ENCODE results near the gene NANOS3. TPM values are rescaled to one million over a fixed set of nuclear protein-coding genes. Genes with fewer than 3 reads are reported as not detected.

The NANOS3 gene
- total and polyA plus RNA-seq, 2 of the 13 experiments (the other 11 are each of a cell fraction or from before 2014, with no cell fraction given) = 0.21 TPM; not detected in 1

DNA sequence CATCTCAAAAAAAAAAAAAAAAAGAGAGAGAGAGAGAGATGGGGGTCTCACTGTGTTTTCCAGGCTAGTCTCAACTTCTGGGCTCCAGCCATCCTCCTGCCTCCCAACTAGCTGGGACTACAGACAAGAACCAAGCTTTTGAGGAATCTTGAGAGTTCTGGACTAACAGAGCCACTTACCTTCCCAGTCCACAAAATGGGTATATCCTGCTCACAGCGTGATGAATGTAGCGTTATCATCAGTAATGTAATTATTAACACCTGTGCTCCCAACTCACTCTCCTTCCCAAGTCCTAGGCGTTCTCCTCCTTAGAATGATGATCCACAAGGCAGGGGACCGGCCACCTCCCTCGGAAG lies 4.6 kb upstream of the NANOS3 start (continued):
- TF ChIP-seq ZBTB4 (CRISPR knock-in tag; IDR thresholded peaks at IDR 0.05; ENCODE audit: borderline replicate concordance) = no peak
- TF ChIP-seq AKAP8 (CRISPR knock-in tag; IDR thresholded peaks at IDR 0.05) = no peak

DNA sequence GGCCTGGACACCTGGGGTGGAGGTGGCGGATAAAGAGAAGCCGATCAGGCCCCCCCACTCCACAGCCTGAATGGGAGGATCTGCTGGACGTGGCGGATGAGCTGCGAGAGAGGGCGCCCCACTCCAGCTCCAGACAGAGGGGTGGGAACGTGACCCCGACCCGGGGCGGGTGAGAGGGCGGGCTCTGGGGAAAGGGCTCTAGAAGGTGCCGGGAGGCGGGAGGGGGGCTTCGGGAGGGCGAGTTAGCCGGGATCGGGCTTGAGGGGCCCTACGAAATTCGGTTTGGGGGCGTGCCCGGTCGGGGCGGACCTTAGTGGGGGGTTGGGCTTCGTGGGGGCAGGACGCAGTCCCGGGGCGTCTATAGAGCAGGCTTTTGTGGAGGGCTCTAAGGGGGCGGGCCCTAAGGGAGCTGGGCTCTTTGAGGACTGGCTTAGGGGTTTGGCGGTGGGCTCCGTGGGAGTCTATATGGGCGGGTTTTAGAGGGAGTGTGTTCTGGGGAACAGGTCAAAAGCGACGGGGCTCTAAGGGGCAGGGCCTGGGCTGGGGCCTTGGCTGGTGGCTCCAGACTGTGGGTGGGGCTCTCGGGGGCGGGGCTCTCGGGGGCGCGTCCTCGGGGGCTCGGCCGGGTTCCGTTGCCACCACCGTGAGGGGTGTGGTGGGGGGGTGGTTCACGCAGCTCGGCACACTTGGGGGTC lies 4.1 kb upstream of the NANOS3 start:
- POLR2A ChIA-PET = interaction anchor here (0.6 to 1.2 kb wide), 3 partner anchors 26 to 200 kb away, joined by 3 read pairs; no protein-coding TSS in a partner anchor
- peak; percentile 72 for ATAC-seq
- no peak for DNase-seq (ENCODE audit: low spot score)
- Histone ChIP-seq H3K4me1 (ENCODE audit: insufficient read depth, low read length) (peaks cover 19% of the 10 kb centered on the region), H3K4me2 (ENCODE audit: low read depth, low read length) (peak overlapping the region; percentile 71), H3K9ac (ENCODE audit: insufficient read depth, low read depth, low read length) (peak overlapping the region; percentile 29; the same call in 1 of the 2 replicates), H4K20me1 (ENCODE audit: insufficient read depth, low read length) (no peaks in the 10 kb centered on the region), H3K36me3 (replicated peaks in 1 of 2; ENCODE audit: control insufficient read depth in 1 of 2, insufficient read depth in 2 of 2, low read length in 2 of 2) (no peaks in the 10 kb centered on the region), H3K4me3 (replicated peaks in 1 of 3; ENCODE audit: insufficient read depth in 1 of 3, low read depth in 2 of 3, low read length in 3 of 3) (peak overlapping the region; percentile 42 to 73 (median 54)), H2AFZ (ENCODE audit: low read length) (no peak overlapping the region), H3K27ac (ENCODE audit: extremely low read length, insufficient read depth, low read length) (no peak overlapping the region), H3K9me3 (ENCODE audit: low read length) (no peaks in the 10 kb centered on the region), H3K27me3 (ENCODE audit: control insufficient read depth in 1 of 2, insufficient read depth in 2 of 2, low read length in 2 of 2) (no peaks in the 10 kb centered on the region), H3K79me2 (ENCODE audit: insufficient read depth, low read length) (no peaks in the 10 kb centered on the region)
- no peak for FAIRE-seq
- BruUV-seq (replicated peaks) = no TSS peak
- intact Hi-C loops (cut with micrococcal nuclease; ENCODE audit: unreplicated experiment) (no loop called here), in situ Hi-C loops (cut with HindIII; ENCODE audit: extremely low pct_ligation_motif_present, low pct_unique_long_range_greater_than_20kb) (loop anchor here (10.0 kb wide), 1 partner anchor 278 kb away; no protein-coding TSS in a partner anchor)
- 10% methylated on average over 15 of the region's 45 CpGs for WGBS (ENCODE audit: low lambda C conversion rate)
- CTCF ChIA-PET (ENCODE audit: low intra/inter-chr PET ratio, low total read pairs) = no interaction called here
- TF ChIP-seq ELF3 (CRISPR knock-in tag; IDR thresholded peaks at IDR 0.05) (no peak), ARID4A (CRISPR knock-in tag; IDR thresholded peaks at IDR 0.05; ENCODE audit: borderline replicate concordance) (peak; percentile 40; the same call in 1 of the 2 replicates), ZNF740 (CRISPR knock-in tag; IDR thresholded peaks at IDR 0.05) (peak; percentile 90), NR2F2 (IDR thresholded peaks at IDR 0.05; ENCODE audit: borderline replicate concordance, low read depth) (0 out of 2 replicates have a peak, but pooled peaks have one; percentile 37), KDM3A (CRISPR knock-in tag; IDR thresholded peaks at IDR 0.05; ENCODE audit: low read depth) (no peak), NR2C2 (CRISPR knock-in tag; IDR thresholded peaks at IDR 0.05; ENCODE audit: borderline replicate concordance) (peak; percentile 49; the same call in 1 of the 2 replicates), ZNF589 (CRISPR knock-in tag; conservative IDR thresholded peaks at IDR 0.05) (no peak)
- TF ChIP-seq, protein P1, sequence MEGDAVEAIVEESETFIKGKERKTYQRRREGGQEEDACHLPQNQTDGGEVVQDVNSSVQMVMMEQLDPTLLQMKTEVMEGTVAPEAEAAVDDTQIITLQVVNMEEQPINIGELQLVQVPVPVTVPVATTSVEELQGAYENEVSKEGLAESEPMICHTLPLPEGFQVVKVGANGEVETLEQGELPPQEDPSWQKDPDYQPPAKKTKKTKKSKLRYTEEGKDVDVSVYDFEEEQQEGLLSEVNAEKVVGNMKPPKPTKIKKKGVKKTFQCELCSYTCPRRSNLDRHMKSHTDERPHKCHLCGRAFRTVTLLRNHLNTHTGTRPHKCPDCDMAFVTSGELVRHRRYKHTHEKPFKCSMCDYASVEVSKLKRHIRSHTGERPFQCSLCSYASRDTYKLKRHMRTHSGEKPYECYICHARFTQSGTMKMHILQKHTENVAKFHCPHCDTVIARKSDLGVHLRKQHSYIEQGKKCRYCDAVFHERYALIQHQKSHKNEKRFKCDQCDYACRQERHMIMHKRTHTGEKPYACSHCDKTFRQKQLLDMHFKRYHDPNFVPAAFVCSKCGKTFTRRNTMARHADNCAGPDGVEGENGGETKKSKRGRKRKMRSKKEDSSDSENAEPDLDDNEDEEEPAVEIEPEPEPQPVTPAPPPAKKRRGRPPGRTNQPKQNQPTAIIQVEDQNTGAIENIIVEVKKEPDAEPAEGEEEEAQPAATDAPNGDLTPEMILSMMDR (CRISPR knock-in tag; IDR thresholded peaks at IDR 0.05) = peak; percentile 71

Measured in HepG2 (cell line).